ENCODE results near the gene TEKTIP1.
"Not testable (repeated sequence)": the region's sequence is repeated elsewhere in the genome, so short reads cannot be mapped to it uniquely, and the experiment has no call there.

The TEKTIP1 gene

DNA sequence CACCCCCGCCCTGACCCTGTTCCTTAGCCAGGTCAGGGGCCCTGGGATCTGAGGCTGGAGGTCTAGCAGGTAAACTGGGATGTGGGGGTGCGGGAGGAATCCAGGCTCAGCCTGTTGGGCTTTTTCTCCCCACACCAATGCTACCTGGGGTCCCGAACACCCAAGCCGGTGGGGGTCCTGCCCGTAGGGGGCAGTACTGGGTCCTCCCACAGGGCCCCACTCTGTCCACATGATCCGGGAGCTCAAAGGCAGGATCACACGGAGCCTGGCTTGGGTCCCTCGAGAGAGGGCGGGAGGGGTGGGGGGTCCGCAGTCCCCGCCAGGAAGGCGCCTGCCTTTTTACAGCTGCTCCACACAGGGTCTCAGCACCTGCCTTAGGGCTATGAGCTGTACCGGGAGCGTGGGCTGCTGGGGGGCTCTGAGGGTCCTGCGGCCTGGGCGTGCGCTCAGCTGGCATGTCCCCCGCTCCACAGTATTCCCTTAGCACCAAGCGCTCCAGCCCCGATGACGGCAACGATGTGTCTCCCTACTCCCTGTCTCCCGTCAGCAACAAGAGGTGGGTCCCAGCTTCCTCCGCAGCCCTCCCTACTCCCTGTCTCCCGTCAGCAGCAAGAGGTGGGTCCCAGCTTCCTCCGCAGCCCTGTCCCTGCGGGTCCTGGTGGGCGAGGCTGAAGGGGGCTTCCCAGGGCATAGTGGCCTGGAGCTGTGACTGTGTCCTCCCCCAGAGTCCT is 12.3 kb upstream of the TEKTIP1 start:
- no peak overlapping the region for H3K9ac ChIP-seq (ENCODE audit: insufficient read length, low read depth)
- H3K36me3 ChIP-seq (ENCODE audit: insufficient read depth, insufficient read length, low read length): peaks cover 83% of the 10 kb centered on the region
- H3K4me3 ChIP-seq (ENCODE audit: insufficient read length, low read depth): no peak overlapping the region

DNA sequence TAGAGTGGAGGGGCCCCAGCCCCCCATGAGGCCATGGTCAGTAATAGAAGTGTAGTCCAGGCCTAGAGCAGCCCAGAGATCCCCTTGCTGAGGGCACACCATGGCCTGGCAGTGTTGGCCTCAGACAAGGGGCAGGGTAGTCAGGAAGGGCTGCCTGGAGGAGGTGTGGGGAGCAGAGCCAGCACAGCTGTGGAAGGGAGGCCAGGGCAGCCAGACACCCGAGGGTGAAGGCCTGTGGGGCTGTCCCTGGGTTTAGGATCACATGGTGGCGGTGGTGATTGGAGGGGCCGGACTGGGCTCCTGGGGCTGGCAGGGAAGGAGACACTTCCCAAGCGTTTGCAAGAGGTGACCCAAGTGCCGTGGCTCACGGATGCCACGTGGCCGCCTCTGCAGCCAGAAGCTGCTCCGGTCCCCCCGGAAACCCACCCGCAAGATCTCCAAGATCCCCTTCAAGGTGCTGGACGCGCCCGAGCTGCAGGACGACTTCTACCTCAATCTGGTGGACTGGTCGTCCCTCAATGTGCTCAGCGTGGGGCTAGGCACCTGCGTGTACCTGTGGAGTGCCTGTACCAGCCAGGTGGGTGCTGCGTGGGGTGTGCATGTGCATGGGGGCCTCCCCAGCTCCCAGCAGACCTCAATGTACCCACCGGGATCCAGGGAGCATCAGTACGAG is 11.6 kb upstream of the TEKTIP1 start:
- TF ChIP-seq SUZ12 (IDR thresholded peaks at IDR 0.05; ENCODE audit: extremely low read depth, insufficient read depth, insufficient read length) (no peak), ZNF274 (IDR thresholded peaks at IDR 0.05; ENCODE audit: low read depth, low read length) (no peak), YY1 (IDR thresholded peaks at IDR 0.05; ENCODE audit: insufficient read depth, insufficient read length) (no peak)
- Histone ChIP-seq H3K9ac (ENCODE audit: insufficient read length, low read depth) (no peak overlapping the region), H3K36me3 (ENCODE audit: insufficient read depth, insufficient read length, low read length) (peaks cover 83% of the 10 kb centered on the region), H3K4me3 (ENCODE audit: insufficient read length, low read depth) (no peak overlapping the region), H3K27me3 (ENCODE audit: insufficient read depth, insufficient read length) (no peaks in the 10 kb centered on the region), H3K9me3 (ENCODE audit: insufficient read depth, low read length) (no peaks in the 10 kb centered on the region), H3K4me1 (ENCODE audit: insufficient read depth, insufficient read length) (peaks cover under 1% of the 10 kb centered on the region)
- DNase-seq (ENCODE audit: low read depth, low spot score): no peak

More for the DNA sequence above, 12.3 kb upstream of the TEKTIP1 start:
- Histone ChIP-seq H3K27me3 (ENCODE audit: insufficient read depth, insufficient read length) (no peaks in the 10 kb centered on the region), H3K9me3 (ENCODE audit: insufficient read depth, low read length) (no peaks in the 10 kb centered on the region), H3K4me1 (ENCODE audit: insufficient read depth, insufficient read length) (peaks cover 3% of the 10 kb centered on the region)
- DNase-seq (ENCODE audit: low read depth, low spot score): no peak
- no peak for TF ChIP-seq ZNF274 (IDR thresholded peaks at IDR 0.05; ENCODE audit: low read depth, low read length)
- no peak for TF ChIP-seq SUZ12 (IDR thresholded peaks at IDR 0.05; ENCODE audit: extremely low read depth, insufficient read depth, insufficient read length)
- TF ChIP-seq YY1 (IDR thresholded peaks at IDR 0.05; ENCODE audit: insufficient read depth, insufficient read length): no peak

DNA sequence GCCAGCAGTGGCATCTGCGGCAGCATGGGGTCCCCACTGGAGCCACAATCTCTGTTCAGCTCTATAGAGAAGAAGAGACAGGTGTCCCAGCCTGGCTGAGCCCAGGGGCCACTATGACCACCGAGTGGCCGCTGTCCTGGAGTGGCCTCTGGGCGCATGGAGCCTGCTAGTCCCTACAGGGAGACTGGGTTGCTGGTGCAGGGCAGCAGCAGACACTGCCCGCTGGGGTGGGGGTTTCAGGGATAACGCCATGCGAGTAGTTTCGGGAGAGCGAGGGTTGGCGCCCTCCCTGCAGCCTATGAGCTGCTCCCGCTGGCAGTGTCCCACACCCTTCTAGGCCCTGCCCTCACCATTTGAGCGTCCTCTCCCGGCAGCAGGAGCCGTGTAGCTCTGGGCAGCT is 10.9 kb upstream of the TEKTIP1 start:
- H3K4me3 ChIP-seq (ENCODE audit: insufficient read length, low read depth): no peak overlapping the region
- no peaks in the 10 kb centered on the region for H3K27me3 ChIP-seq (ENCODE audit: insufficient read depth, insufficient read length)
- H3K9ac ChIP-seq (ENCODE audit: insufficient read length, low read depth): no peak overlapping the region
- H3K36me3 ChIP-seq (ENCODE audit: insufficient read depth, insufficient read length, low read length): peaks cover 83% of the 10 kb centered on the region
- no peak for DNase-seq (ENCODE audit: low read depth, low spot score)
- no peaks in the 10 kb centered on the region for H3K4me1 ChIP-seq (ENCODE audit: insufficient read depth, insufficient read length)
- no peaks in the 10 kb centered on the region for H3K9me3 ChIP-seq (ENCODE audit: insufficient read depth, low read length)
- no peak for TF ChIP-seq SUZ12 (IDR thresholded peaks at IDR 0.05; ENCODE audit: extremely low read depth, insufficient read depth, insufficient read length)
- TF ChIP-seq YY1 (IDR thresholded peaks at IDR 0.05; ENCODE audit: insufficient read depth, insufficient read length): no peak
- TF ChIP-seq ZNF274 (IDR thresholded peaks at IDR 0.05; ENCODE audit: low read depth, low read length): no peak

DNA sequence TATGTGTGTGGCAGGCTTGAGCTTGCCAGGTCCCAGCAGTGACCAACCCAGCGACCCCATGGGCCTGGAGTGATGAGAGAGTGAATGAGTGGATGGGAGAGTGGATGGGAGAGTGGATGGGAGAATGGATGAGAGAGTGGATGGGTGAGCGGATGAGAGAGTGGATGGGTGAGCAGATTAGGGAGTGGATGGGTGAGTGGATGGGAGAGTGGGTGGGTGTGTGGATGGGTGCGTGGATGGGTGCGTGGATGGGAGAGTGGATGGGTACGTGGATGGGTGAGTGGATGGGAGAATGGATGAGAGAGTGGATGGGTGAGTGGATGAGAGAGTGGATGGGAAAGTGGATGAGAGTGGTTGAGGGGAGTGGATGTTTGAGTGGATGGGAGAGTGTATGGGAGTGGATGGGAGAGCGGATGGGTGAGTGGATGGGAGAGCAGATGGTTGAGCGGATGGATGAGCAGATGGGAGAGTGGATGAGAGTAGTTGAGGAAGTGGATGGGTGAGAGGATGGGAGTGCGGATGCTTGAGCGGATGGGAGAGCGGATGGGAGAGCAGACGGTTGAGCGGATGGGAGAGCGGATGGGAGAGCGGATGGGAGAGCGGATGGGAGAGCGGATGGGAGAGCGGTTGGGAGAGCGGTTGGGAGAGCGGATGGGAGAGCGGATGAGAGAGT is 10.3 kb upstream of the TEKTIP1 start:
- Histone ChIP-seq H3K9me3 (ENCODE audit: insufficient read depth, low read length) (no peaks in the 10 kb centered on the region), H3K4me1 (ENCODE audit: insufficient read depth, insufficient read length) (no peaks in the 10 kb centered on the region), H3K4me3 (ENCODE audit: insufficient read length, low read depth) (no peak overlapping the region), H3K9ac (ENCODE audit: insufficient read length, low read depth) (no peak overlapping the region), H3K27me3 (ENCODE audit: insufficient read depth, insufficient read length) (no peaks in the 10 kb centered on the region), H3K36me3 (ENCODE audit: insufficient read depth, insufficient read length, low read length) (peaks cover 83% of the 10 kb centered on the region)
- TF ChIP-seq YY1 (IDR thresholded peaks at IDR 0.05; ENCODE audit: insufficient read depth, insufficient read length) (no peak), ZNF274 (IDR thresholded peaks at IDR 0.05; ENCODE audit: low read depth, low read length) (no peak), SUZ12 (IDR thresholded peaks at IDR 0.05; ENCODE audit: extremely low read depth, insufficient read depth, insufficient read length) (no peak)
- DNase-seq (ENCODE audit: low read depth, low spot score): no peak

DNA sequence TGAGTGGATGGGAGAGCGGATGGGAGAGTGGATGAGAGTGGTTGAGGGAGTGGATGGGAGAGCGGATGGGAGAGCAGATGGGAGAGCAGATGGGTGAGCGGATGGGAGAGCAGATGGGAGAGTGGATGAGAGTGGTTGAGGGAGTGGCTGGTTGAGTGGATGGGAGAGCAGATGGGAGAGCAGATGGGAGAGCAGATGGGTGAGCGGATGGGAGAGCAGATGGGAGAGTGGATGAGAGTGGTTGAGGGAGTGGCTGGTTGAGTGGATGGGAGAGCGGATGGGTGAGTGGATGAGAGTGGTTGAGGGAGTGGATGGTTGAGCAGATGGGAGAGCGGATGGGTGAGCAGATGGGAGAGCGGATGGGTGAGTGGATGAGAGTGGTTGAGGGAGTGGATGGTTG is 9.7 kb upstream of the TEKTIP1 start:
- DNase-seq (ENCODE audit: low read depth, low spot score); H3K27me3 ChIP-seq (ENCODE audit: insufficient read depth, insufficient read length); H3K4me1 ChIP-seq (ENCODE audit: insufficient read depth, insufficient read length); H3K9ac ChIP-seq (ENCODE audit: insufficient read length, low read depth); H3K9me3 ChIP-seq (ENCODE audit: insufficient read depth, low read length); H3K4me3 ChIP-seq (ENCODE audit: insufficient read length, low read depth): not testable (repeated sequence)
- H3K36me3 ChIP-seq (ENCODE audit: insufficient read depth, insufficient read length, low read length): peaks cover 83% of the 10 kb centered on the region

DNA sequence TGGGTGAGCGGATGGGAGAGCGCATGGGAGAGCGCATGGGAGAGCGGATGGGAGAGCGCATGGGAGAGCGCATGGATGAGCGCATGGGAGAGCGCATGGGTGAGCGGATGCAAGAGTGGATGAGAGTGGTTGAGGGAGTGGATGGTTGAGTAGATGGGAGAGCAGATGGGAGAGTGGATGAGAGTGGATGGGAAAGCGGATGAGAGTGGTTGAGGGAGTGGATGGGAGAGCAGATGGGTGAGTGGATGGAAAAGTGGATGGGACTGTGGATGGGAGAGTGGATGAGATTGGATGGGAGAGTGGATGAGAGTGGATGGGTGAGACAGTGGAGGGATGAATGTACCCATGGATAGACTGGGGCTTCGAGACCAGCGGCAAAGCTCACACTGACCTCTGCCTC is 8.6 kb upstream of the TEKTIP1 start:
- Histone ChIP-seq H3K4me3 (ENCODE audit: insufficient read length, low read depth) (no peak overlapping the region), H3K36me3 (ENCODE audit: insufficient read depth, insufficient read length, low read length) (peaks cover 86% of the 10 kb centered on the region), H3K9ac (ENCODE audit: insufficient read length, low read depth) (no peak overlapping the region), H3K4me1 (ENCODE audit: insufficient read depth, insufficient read length) (peaks cover 3% of the 10 kb centered on the region), H3K27me3 (ENCODE audit: insufficient read depth, insufficient read length) (no peaks in the 10 kb centered on the region), H3K9me3 (ENCODE audit: insufficient read depth, low read length) (no peaks in the 10 kb centered on the region)
- no peak for TF ChIP-seq SUZ12 (IDR thresholded peaks at IDR 0.05; ENCODE audit: extremely low read depth, insufficient read depth, insufficient read length)
- no peak for TF ChIP-seq YY1 (IDR thresholded peaks at IDR 0.05; ENCODE audit: insufficient read depth, insufficient read length)
- no peak for TF ChIP-seq ZNF274 (IDR thresholded peaks at IDR 0.05; ENCODE audit: low read depth, low read length)
- DNase-seq (ENCODE audit: low read depth, low spot score): no peak

DNA sequence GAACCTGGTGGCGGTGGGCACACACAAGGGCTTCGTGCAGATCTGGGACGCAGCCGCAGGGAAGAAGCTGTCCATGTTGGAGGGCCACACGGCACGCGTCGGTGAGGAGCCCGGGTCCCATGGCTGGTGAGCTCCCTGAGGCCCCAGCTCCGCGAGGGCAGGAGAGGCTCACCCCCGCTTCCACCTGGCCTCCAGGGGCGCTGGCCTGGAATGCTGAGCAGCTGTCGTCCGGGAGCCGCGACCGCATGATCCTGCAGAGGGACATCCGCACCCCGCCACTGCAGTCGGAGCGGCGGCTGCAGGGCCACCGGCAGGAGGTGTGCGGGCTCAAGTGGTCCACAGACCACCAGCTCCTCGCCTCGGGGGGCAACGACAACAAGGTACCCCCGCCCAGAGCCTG is 7.3 kb upstream of the TEKTIP1 start:
- Histone ChIP-seq H3K27me3 (ENCODE audit: insufficient read depth, insufficient read length) (no peaks in the 10 kb centered on the region), H3K4me3 (ENCODE audit: insufficient read length, low read depth) (no peak overlapping the region), H3K9ac (ENCODE audit: insufficient read length, low read depth) (no peak overlapping the region), H3K4me1 (ENCODE audit: insufficient read depth, insufficient read length) (peaks cover 6% of the 10 kb centered on the region), H3K9me3 (ENCODE audit: insufficient read depth, low read length) (no peaks in the 10 kb centered on the region), H3K36me3 (ENCODE audit: insufficient read depth, insufficient read length, low read length) (peaks cover 87% of the 10 kb centered on the region)
- no peak for TF ChIP-seq SUZ12 (IDR thresholded peaks at IDR 0.05; ENCODE audit: extremely low read depth, insufficient read depth, insufficient read length)
- no peak for TF ChIP-seq YY1 (IDR thresholded peaks at IDR 0.05; ENCODE audit: insufficient read depth, insufficient read length)
- no peak for TF ChIP-seq ZNF274 (IDR thresholded peaks at IDR 0.05; ENCODE audit: low read depth, low read length)
- no peak for DNase-seq (ENCODE audit: low read depth, low spot score)

All from NT2/D1 (cell line).